C4-2B (cell line): ENCODE measurements around the gene AFMID.

Experiments used
- ZFX ChIP-seq: fragments of 450-650 bp; IDR thresholded peaks from 2 replicates; pipeline ENCODE4 v1.6.1; 2017
- TF ChIP-seq, protein P1 (sequence below): fragments of 450-650 bp; conservative IDR thresholded peaks from 2 replicates; pipeline ENCODE4 v1.5.1; 2017; ENCODE audit warnings: mild to moderate bottlenecking

DNA sequence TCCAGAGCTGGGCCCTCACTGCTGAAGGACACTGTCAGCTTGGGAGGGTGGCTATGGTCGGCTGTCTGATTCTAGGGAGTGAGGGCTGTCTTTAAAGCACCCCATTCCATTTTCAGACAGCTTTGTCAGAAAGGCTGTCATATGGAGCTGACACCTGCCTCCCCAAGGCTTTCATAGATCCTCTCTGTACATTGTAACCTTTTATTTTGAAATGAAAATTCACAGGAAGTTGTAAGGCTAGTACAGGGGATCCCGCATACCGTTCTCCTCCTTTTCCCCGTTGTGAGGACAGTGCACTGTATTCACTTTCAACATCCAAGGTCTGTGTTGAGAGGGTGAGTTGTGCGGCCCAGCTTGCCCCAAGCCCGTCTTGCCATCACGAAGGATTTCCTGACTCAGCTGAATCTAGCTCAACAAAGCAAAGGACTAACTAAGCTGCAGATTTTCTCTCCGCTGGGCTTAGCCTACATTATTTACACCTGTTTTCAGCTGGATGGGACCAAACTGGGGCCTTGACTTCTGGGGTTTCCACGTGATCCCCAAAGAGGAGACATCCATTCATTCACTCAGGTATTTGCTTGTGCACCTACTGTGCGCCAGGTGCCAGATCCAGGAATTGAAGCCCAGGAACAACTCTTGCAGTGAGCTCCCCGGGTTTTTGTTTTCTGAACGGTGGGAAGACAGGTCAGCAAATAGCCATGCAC lies 39.0 kb downstream of the AFMID start:
- TF ChIP-seq, protein P1, sequence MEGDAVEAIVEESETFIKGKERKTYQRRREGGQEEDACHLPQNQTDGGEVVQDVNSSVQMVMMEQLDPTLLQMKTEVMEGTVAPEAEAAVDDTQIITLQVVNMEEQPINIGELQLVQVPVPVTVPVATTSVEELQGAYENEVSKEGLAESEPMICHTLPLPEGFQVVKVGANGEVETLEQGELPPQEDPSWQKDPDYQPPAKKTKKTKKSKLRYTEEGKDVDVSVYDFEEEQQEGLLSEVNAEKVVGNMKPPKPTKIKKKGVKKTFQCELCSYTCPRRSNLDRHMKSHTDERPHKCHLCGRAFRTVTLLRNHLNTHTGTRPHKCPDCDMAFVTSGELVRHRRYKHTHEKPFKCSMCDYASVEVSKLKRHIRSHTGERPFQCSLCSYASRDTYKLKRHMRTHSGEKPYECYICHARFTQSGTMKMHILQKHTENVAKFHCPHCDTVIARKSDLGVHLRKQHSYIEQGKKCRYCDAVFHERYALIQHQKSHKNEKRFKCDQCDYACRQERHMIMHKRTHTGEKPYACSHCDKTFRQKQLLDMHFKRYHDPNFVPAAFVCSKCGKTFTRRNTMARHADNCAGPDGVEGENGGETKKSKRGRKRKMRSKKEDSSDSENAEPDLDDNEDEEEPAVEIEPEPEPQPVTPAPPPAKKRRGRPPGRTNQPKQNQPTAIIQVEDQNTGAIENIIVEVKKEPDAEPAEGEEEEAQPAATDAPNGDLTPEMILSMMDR = no peak
- TF ChIP-seq ZFX = no peak
